Uterus (tissue), 2 donors: ENCODE data around the gene KDM8.

Experiments used
- CTCF ChIP-seq, 4 experiments: fragments of 200-600 bp in 2 of 4; fragments of 450-650 bp in 2 of 4; sonication (generic) in 2 of 4; IDR thresholded peaks; one replicate each; pipeline ENCODE4 v1.5.1; 2016 to 2019; ENCODE audit warnings: antibody characterized with exemption in 4 of 4, mild to moderate bottlenecking in 2 of 4, moderate library complexity in 1 of 4
- POLR2A ChIP-seq, 2 donors: fragments of 450-650 bp; IDR thresholded peaks; one replicate each; pipeline ENCODE4 v1.6.1; 2016; ENCODE audit warnings: antibody characterized with exemption in 2 of 2, mild to moderate bottlenecking in 1 of 2, moderate library complexity in 1 of 2

- no peak for TF ChIP-seq POLR2A (IDR thresholded peaks at IDR 0.05)
- TF ChIP-seq CTCF (IDR thresholded peaks at IDR 0.05): no peak
Observed at GRCh38 chr16:27244363-27244755, 41.0 kb downstream of the KDM8 start.
